IPS-20b (cell line): ENCODE data around the gene RAI1.

Experiments
- H3K27ac ChIP-seq: one replicate; pipeline ENCODE4 v1.5.1; 2013; ENCODE audit warnings: low read length
- H3K27me3 ChIP-seq: 2 replicates; pipeline ENCODE4 v1.6.1; 2013; ENCODE audit warnings: mild to moderate bottlenecking, low read length, inconsistent platforms; ENCODE audit not compliant: insufficient read depth
- H3K36me3 ChIP-seq: 2 replicates; pipeline ENCODE4 v1.6.1; 2013; ENCODE audit warnings: low read depth, mild to moderate bottlenecking, inconsistent platforms, low read length, moderate library complexity; ENCODE audit not compliant: insufficient read depth
- H3K4me1 ChIP-seq: 2 replicates; pipeline ENCODE4 v1.6.1; 2013; ENCODE audit warnings: mild to moderate bottlenecking, control low read depth, inconsistent platforms, low read length, moderate library complexity; ENCODE audit not compliant: insufficient read depth
- H3K4me3 ChIP-seq: 2 replicates; pipeline ENCODE4 v1.5.1; 2013; ENCODE audit warnings: mild to moderate bottlenecking, low read length, inconsistent platforms
- H3K9ac ChIP-seq: 2 replicates; pipeline ENCODE4 v1.6.1; 2013; ENCODE audit warnings: low read depth, mild to moderate bottlenecking, inconsistent platforms, low read length, moderate library complexity
- H3K9me3 ChIP-seq: 2 replicates; pipeline ENCODE4 v1.6.1; 2013; ENCODE audit warnings: mild to moderate bottlenecking, low read depth, low read length, inconsistent platforms; ENCODE audit not compliant: insufficient read depth

RAI1 gene

DNA sequence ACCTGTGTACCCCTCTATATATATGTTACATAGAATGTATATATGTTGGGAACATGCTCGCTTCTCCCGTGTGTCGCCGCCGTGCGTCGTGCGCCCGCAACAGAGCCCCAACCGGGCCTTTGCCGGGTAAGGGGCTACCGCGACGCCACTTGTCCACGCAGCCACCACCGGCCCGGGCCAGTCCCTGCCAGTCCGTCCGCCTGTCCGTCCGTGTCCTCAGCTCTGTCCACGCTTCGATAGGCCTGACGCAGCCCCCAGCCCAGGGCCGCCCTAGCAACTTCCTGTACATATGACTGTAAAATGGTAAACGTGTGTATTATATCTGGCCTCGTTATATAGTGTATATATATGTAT is 129.6 kb downstream of the RAI1 start:
- Histone ChIP-seq H3K4me1 (peaks cover 8% of the 10 kb centered on the region; the same call in 1 of the 2 replicates), H3K9ac (peak overlapping the region; percentile 57; the same call in 1 of the 2 replicates), H3K27me3 (peaks cover 40% of the 10 kb centered on the region), H3K27ac (no peak overlapping the region), H3K4me3 (peak overlapping the region; percentile 72), H3K9me3 (no peaks in the 10 kb centered on the region), H3K36me3 (peaks cover 28% of the 10 kb centered on the region)

DNA sequence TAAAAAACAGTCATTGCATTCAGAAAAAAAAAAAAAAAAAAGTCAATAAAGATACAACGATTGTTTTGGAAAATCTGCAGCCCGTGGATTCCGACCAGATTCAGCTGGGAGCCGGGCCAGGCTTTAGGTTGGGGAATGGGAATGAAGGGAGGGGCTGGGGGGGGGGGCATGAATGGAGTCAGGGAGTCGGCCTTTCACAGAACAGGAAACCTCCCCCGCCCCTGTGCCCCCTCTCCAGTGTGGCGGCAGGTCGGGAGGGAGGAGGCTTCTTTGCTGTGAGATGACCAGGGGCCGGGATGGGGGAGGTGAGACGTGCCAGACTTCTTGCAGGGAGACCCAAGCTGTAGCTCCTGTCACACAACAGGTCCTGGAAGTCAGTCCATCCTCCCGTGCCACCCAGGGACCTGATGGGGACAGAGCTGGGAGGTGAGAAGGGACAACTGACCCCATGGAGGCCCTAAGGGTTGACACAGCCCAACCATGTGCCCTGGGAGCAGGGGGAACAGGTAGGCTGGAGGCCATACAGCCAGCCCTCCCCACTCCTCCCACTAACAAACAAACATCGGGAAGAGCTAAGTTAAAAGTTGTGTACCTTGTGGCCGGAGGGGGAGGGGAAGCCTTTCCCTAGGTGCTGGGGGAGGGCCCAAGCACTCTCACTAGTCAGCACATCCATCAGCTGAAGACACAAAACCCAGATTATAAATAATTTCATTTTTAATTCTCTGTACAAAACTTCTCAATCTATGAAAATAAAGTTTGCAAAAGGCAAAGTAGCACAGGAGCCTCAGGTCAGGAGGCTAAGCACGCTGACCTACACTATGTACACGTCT is 130.3 kb downstream of the RAI1 start:
- Histone ChIP-seq H3K27me3 (peaks cover 35% of the 10 kb centered on the region), H3K27ac (no peak overlapping the region), H3K36me3 (peaks cover 33% of the 10 kb centered on the region), H3K4me3 (peak overlapping the region; percentile 24), H3K9ac (no peak overlapping the region), H3K9me3 (no peaks in the 10 kb centered on the region), H3K4me1 (peaks cover 8% of the 10 kb centered on the region; the same call in 1 of the 2 replicates)

- no peak overlapping the region for H3K9ac ChIP-seq
- 0 out of 2 replicates have a peak overlapping the region, but pooled peaks have one; percentile 24 for H3K4me3 ChIP-seq
- H3K36me3 ChIP-seq: peaks cover 41% of the 10 kb centered on the region
- no peaks in the 10 kb centered on the region for H3K9me3 ChIP-seq
- H3K27ac ChIP-seq: no peak overlapping the region
- peaks cover 34% of the 10 kb centered on the region for H3K27me3 ChIP-seq
- peaks cover 8% of the 10 kb centered on the region; the same call in 1 of the 2 replicates for H3K4me1 ChIP-seq
Measured at GRCh38 chr17:17812211-17813054, 131.2 kb downstream of the RAI1 start.

- Histone ChIP-seq H3K9ac (no peak overlapping the region), H3K27me3 (peaks cover 27% of the 10 kb centered on the region), H3K4me3 (no peak overlapping the region), H3K9me3 (no peaks in the 10 kb centered on the region), H3K4me1 (peaks cover 8% of the 10 kb centered on the region; the same call in 1 of the 2 replicates), H3K27ac (no peak overlapping the region), H3K36me3 (peaks cover 47% of the 10 kb centered on the region)
Measured at GRCh38 chr17:17813055-17813724, 131.9 kb downstream of the RAI1 start.

GRCh38 chr17:17813725-17814095 is 132.5 kb downstream of the RAI1 start:
- Histone ChIP-seq H3K9ac (no peak overlapping the region), H3K4me1 (peaks cover 8% of the 10 kb centered on the region; the same call in 1 of the 2 replicates), H3K9me3 (no peaks in the 10 kb centered on the region), H3K36me3 (peaks cover 52% of the 10 kb centered on the region), H3K27ac (no peak overlapping the region), H3K4me3 (no peak overlapping the region), H3K27me3 (peaks cover 23% of the 10 kb centered on the region)

- Histone ChIP-seq H3K27ac (no peak overlapping the region), H3K27me3 (peaks cover 16% of the 10 kb centered on the region), H3K4me3 (no peak overlapping the region), H3K9me3 (no peaks in the 10 kb centered on the region), H3K4me1 (peaks cover 8% of the 10 kb centered on the region; the same call in 1 of the 2 replicates), H3K9ac (no peak overlapping the region), H3K36me3 (peaks cover 59% of the 10 kb centered on the region)
Measured at GRCh38 chr17:17814162-17815061, 133.2 kb downstream of the RAI1 start.

DNA sequence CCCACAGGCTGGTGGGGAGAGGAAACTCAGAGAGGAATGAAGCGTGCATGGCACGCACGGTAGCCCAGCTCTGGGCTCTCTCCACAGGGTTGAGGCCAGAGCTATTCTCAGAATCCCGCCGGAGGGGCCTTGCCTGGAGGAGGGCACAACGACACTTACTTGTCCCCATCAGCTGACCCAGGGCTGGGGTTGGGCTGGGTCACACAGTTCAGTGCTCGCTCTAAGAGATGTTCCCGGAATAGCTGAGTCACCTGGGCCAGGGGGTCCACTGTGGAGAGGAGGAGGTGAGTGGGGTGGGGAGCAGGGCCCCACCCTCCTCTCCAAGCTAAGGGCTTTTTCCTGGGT is 133.8 kb downstream of the RAI1 start:
- Histone ChIP-seq H3K36me3 (peaks cover 66% of the 10 kb centered on the region), H3K9ac (no peak overlapping the region), H3K27me3 (peaks cover 16% of the 10 kb centered on the region), H3K27ac (no peak overlapping the region), H3K4me3 (no peak overlapping the region), H3K4me1 (peaks cover 8% of the 10 kb centered on the region; the same call in 1 of the 2 replicates), H3K9me3 (no peaks in the 10 kb centered on the region)

DNA sequence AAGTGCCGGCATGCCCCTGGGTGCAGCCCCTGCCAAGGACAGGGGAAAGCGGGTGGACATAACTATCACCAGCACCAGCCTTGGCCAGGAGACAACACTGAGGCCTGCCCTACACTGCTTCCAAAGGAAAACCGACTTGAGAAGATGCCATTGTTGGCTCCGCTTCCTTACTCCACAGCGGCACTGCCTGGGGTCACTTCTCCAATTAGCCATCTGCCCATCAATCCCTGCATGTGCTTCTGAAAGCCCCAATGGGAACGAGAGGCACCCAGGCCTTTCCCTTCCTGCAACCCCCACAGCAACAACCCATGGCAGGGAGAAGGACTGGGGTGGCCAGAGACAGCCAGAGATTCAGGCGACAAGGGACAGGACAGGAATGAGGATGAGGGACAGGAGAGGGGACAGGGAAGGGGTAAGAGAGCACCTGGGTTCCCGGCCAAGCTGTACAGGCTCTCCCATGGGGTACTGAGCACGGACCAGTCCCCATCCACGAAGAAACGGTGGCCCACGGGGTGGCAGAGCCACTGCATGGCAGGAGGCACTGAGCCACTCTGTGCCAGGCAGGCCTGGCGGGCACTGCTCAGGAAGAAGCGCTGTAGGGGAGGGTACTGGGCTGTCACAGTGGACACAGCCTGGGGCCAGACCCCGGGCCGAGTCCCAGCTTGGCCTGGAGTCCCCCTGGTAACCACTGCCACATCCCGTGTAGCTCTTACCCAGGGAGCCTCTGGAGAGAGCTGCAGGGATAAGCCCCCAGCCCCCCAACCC is 134.4 kb downstream of the RAI1 start:
- peaks cover 71% of the 10 kb centered on the region for H3K36me3 ChIP-seq
- H3K27ac ChIP-seq: no peak overlapping the region
- peaks cover 10% of the 10 kb centered on the region for H3K27me3 ChIP-seq
- peaks cover 8% of the 10 kb centered on the region; the same call in 1 of the 2 replicates for H3K4me1 ChIP-seq
- no peak overlapping the region for H3K4me3 ChIP-seq
- H3K9me3 ChIP-seq: no peaks in the 10 kb centered on the region
- H3K9ac ChIP-seq: no peak overlapping the region

- Histone ChIP-seq H3K27me3 (peaks cover 3% of the 10 kb centered on the region; the same call in 1 of the 2 replicates), H3K9ac (no peak overlapping the region), H3K27ac (no peak overlapping the region), H3K4me3 (no peak overlapping the region), H3K9me3 (no peaks in the 10 kb centered on the region), H3K36me3 (peaks cover 71% of the 10 kb centered on the region), H3K4me1 (peaks cover 8% of the 10 kb centered on the region; the same call in 1 of the 2 replicates)
Measured at GRCh38 chr17:17816240-17816814, 135.1 kb downstream of the RAI1 start.
